ENCODE measurements around the gene CD44.

DNA sequence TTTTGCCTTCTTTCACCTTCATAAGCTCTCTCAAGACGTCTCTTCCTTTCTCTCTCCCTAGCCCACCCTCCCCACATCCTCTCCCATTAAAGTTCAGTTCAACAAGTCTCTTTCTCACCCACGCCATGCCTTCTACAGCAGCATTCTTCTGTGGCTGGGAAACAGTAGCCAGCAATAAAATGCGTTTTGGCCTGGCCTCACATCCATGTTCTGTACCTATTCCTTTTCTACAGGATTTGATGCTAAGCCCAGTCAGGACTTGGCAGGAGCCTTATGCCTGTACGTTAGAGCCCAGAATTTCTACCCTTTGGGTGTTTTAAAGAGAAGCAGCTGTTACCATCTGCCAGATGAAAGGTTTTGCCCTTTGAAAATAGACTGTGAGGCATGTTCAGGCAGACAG, 7.1 kb upstream of the CD44 start:
- TF ChIP-seq, protein P1, sequence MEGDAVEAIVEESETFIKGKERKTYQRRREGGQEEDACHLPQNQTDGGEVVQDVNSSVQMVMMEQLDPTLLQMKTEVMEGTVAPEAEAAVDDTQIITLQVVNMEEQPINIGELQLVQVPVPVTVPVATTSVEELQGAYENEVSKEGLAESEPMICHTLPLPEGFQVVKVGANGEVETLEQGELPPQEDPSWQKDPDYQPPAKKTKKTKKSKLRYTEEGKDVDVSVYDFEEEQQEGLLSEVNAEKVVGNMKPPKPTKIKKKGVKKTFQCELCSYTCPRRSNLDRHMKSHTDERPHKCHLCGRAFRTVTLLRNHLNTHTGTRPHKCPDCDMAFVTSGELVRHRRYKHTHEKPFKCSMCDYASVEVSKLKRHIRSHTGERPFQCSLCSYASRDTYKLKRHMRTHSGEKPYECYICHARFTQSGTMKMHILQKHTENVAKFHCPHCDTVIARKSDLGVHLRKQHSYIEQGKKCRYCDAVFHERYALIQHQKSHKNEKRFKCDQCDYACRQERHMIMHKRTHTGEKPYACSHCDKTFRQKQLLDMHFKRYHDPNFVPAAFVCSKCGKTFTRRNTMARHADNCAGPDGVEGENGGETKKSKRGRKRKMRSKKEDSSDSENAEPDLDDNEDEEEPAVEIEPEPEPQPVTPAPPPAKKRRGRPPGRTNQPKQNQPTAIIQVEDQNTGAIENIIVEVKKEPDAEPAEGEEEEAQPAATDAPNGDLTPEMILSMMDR (IDR thresholded peaks at IDR 0.05): no peak
- TF ChIP-seq EP300 (IDR thresholded peaks at IDR 0.05) (no peak), POLR2A (IDR thresholded peaks at IDR 0.05) (no peak)
